GM12874 (cell line): ENCODE data around the gene C1GALT1.

Experiments
- TF ChIP-seq, protein P1 (sequence below): IDR thresholded peaks from 2 replicates; pipeline ENCODE4 v1.5.1; 2011; ENCODE audit warnings: low read depth, mild to moderate bottlenecking, control low read depth, low read length, moderate library complexity; ENCODE audit not compliant: insufficient read depth

C1GALT1 gene

DNA sequence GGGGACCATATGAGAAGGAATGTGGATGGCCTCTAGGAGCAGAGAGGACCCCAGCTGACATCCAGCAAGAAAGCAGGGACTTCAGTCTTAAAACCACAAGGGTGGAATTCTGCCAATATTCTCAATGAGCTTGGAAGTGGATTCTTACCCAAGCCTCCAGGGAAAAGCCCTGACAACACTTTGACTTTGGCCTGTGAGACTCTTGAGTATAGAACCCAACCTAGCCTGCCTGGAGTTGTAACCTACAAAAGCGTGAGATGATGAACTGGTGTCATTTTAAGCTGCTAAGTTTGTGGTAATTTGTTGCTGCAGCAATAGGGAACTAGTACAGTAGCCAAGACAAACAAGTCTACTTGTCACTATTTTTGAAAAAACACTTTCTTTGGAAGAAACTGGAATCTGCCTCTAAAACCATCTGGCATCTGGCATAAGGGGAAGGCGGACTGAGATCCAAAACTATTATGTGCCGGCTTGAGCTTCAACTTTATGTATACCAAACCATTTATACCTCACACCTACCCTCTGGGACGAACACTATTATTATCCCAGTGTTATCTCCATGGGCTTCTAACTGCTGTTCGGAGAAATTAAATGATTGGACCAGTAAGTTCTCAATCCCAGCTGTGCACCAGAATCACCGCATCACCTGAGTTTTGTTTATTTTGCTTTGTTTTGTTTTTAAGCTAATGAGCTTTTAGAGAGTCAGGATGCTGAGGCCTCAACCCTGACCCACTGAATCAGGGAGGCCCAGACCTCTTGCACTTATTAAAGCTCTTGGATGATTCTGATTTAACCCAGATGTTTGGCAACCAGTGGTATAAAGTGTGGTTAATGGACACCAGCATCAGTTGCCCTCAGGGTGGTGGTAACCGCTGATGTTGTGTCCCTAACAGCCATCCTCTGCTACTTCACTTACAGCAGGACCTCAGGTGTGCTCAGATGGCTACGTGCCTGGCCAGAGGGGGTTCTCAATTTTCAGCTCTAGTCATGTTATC lies 83.0 kb downstream of the C1GALT1 start:
- TF ChIP-seq, protein P1, sequence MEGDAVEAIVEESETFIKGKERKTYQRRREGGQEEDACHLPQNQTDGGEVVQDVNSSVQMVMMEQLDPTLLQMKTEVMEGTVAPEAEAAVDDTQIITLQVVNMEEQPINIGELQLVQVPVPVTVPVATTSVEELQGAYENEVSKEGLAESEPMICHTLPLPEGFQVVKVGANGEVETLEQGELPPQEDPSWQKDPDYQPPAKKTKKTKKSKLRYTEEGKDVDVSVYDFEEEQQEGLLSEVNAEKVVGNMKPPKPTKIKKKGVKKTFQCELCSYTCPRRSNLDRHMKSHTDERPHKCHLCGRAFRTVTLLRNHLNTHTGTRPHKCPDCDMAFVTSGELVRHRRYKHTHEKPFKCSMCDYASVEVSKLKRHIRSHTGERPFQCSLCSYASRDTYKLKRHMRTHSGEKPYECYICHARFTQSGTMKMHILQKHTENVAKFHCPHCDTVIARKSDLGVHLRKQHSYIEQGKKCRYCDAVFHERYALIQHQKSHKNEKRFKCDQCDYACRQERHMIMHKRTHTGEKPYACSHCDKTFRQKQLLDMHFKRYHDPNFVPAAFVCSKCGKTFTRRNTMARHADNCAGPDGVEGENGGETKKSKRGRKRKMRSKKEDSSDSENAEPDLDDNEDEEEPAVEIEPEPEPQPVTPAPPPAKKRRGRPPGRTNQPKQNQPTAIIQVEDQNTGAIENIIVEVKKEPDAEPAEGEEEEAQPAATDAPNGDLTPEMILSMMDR, result no peak

DNA sequence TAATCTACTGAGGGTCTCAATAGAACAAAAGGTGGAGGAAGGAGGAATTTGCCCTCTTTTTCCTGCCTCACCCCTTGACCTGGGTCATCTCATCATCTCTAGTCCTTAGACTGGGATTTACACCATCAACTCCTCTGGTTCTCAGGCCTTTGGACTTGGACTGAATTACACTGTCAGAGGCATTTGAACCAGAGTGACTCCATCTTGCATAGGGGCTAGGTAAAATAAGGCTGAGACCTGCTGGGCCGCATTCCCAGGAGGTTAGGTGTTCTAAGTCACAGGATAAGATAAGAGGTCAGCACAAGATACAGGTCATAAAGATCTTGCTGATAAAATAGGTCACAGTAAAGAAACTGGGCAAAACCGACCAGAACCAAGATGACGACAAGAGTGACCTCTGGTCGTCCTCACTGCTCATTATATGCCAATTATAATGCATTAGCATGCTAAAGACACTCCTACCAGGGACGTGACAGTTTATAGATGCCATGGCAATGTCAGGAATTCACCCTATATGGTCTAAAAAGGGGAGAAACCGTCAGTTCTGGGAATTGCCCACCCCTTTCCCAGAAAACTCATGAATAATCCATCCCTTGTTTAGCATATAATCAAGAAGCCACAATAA lies 84.0 kb downstream of the C1GALT1 start:
- TF ChIP-seq, protein P1, result no peak

DNA sequence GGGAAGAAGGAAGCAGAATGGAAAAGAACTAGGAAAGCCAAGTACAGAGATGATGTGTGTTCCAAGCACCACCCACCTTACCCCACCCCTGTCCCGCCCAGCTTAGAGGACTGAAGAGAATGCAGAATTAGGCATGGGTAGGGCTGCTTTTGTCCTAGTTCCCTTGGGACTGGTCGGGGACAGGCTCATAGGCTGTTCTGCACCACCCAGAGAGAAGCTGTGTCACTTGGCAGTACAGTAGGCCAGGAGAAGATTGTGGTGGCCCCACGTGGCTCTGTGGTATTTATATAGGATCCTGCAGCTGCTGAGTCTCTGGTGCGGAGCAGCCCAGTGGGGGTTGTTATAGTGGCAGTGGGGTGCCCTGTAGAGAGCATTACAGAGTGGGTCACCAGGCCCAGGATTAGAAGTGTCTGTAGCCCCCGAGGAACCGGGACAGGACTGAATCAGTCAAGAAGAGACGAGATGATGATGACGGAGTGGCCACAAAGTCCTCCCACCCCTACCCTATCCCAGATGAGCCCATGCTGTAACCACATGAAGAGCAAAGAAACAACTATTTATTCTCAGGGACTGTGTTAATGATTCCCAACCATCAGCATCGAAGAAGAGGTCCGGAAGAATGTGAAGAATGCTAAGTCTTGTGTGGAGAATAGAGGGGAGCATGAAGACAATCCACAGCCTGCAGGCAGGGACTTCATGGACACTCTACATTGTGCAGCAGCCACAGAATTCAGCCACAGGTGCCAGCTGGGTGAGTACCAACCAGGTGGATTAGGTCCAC lies 88.9 kb downstream of the C1GALT1 start:
- TF ChIP-seq, protein P1, result no peak

DNA sequence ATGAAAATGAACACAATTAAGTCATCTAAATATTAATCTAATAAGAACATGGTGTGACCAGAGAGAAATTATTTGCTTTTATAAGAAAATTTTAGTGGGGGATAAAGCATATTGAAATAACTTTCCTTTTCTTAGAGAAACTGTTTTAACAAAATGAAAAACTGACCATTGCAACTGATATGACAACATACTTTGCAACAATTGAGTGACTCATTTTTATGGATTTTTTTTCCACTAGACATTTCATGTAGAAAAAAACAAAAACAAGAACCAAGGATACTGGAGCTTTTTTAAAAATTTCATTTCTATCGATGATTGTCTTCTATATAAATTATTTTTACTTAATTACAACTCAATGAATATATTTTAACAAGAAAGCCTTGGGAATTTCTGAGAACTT lies 90.0 kb downstream of the C1GALT1 start:
- TF ChIP-seq, protein P1, result no peak

DNA sequence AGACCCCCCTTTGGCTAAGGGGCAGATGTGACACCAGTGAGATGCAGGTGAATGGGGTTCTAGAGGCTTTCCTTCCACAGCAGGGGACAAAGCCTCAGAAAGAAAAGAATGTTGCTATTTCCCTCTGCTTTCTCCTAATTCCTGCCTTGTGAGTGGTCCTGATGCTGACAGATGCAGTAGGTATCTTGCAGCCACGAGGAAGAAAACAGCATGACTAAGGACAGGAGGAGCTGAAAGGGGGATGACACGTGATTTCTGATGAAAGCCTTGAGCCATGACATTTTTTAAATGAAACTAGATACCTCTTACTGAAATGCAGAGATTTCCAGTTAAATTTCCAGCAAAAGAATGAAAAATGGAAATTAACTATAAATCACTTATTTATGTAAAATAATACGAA lies 92.4 kb downstream of the C1GALT1 start:
- TF ChIP-seq, protein P1, result no peak

DNA sequence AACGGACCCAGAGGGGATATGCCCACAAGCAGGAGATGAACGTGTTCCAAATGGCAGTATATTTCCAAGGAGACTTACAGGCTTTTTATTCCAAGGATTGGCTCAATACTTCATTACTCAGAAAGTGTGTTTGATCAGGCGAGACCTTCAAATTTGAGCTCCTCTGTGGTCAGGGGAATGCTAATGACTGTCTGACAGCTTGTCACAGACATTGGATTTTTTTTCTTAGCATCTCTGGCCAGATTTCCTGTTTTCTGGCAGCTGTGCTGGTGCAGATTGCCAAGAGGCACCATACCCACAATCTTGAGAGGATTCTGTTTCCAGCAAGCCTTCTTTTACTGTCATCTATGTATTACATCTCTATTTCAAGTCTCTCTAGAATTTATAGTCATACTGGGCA lies 93.8 kb downstream of the C1GALT1 start:
- TF ChIP-seq, protein P1, result no peak
